ENCODE data around the gene HINT3.
"Not testable (repeated sequence)": the region's sequence is repeated elsewhere in the genome, so short reads cannot be mapped to it uniquely, and the experiment has no call there.

HINT3 gene

DNA sequence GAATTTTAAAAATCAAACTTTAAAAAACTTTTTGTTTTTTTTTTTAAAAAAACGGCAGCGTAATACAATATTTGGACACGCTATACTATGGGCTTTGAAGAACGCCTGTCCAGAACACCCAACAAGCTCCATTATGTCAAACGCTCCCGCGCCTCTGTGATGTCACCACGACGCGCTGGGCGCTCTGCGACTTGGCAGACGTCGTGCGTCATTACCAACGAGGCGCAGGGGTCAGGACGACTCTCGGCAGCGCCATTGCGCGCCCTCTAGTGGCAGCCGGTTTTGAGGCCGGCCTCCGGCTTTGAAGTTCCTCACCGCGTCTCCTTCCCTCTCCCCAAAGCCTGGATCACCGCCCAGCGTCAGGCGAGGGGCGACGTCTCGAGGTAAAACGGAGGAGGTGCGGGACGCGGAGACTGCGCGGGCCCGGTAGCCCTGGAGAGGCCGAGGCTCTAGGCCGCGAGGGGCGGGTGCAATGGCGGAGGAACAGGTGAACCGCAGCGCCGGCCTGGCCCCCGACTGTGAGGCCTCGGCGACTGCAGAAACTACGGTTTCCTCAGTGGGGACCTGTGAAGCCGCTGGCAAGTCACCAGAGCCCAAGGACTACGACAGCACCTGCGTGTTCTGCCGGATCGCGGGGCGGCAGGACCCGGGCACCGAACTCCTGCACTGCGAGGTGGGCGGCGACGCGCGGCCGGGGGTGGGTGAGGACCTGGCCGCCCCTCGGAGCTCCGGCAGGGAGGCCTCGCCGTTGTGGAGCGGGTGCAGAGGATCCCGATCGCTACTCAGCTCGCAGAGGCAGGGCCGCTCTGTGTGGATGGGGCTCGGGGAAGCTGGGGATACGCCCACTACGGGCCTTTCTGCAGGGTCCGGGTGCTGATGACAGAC, at the start of gene HINT3:
Gene HINT3 (plus strand): TSS at position 265 of the 885 bp plus-strand sequence. CDS start 208 bp downstream, at position 473.
- Histone ChIP-seq H3K27ac (ENCODE audit: low read depth, low read length) (peak within 1 kb of the TSS; percentile 88), H3K27me3 (ENCODE audit: control insufficient read depth, insufficient read depth, low read length) (no peaks in the 10 kb centered on the region), H3K36me3 (ENCODE audit: control insufficient read depth, insufficient read depth, low read length) (no peaks in the 10 kb centered on the region), H3K9ac (ENCODE audit: low read depth, low read length) (peak within 1 kb of the TSS; percentile 46), H3K9me3 (ENCODE audit: control insufficient read depth, insufficient read depth, low read length) (no peaks in the 10 kb centered on the region), H3K4me3 (ENCODE audit: low read depth, low read length) (peak within 1 kb of the TSS; percentile 86), H3K4me1 (ENCODE audit: control insufficient read depth, insufficient read depth, low read length) (peaks cover 6% of the 10 kb centered on the region)

- no peak overlapping the region for H3K4me3 ChIP-seq (ENCODE audit: low read depth, low read length)
- no peaks in the 10 kb centered on the region for H3K27me3 ChIP-seq (ENCODE audit: control insufficient read depth, insufficient read depth, low read length)
- no peaks in the 10 kb centered on the region for H3K36me3 ChIP-seq (ENCODE audit: control insufficient read depth, insufficient read depth, low read length)
- H3K4me1 ChIP-seq (ENCODE audit: control insufficient read depth, insufficient read depth, low read length), result no peaks in the 10 kb centered on the region
- H3K9ac ChIP-seq (ENCODE audit: low read depth, low read length), result no peak overlapping the region
- H3K27ac ChIP-seq (ENCODE audit: low read depth, low read length), result no peak overlapping the region
- H3K9me3 ChIP-seq (ENCODE audit: control insufficient read depth, insufficient read depth, low read length), result no peaks in the 10 kb centered on the region
These were observed 46.0 kb upstream of the HINT3 start for GRCh38 chr6:125910527-125910926.

DNA sequence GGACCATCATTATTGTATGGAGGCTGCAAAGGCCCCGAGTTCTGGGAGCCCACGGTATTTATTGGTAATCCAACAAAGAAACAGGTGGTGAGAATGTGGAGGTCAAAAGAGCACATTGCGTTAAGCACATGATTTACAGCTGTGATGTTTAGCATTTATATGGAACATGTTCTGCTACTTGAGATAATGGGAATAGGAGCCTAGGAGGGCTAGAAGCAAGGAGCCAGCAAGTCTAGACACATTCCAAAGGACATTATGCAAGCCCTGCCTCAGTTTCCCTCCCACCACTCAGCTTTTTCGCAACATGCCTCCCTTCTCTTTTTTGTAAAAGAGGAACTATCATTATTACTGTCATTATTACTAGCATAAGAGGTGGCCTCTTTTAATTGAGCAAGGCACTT, 45.5 kb upstream of the HINT3 start:
- not testable (repeated sequence) for H3K27me3 ChIP-seq (ENCODE audit: control insufficient read depth, insufficient read depth, low read length); H3K36me3 ChIP-seq (ENCODE audit: control insufficient read depth, insufficient read depth, low read length); H3K4me1 ChIP-seq (ENCODE audit: control insufficient read depth, insufficient read depth, low read length); H3K9ac ChIP-seq (ENCODE audit: low read depth, low read length); H3K27ac ChIP-seq (ENCODE audit: low read depth, low read length); H3K4me3 ChIP-seq (ENCODE audit: low read depth, low read length); H3K9me3 ChIP-seq (ENCODE audit: control insufficient read depth, insufficient read depth, low read length)

DNA sequence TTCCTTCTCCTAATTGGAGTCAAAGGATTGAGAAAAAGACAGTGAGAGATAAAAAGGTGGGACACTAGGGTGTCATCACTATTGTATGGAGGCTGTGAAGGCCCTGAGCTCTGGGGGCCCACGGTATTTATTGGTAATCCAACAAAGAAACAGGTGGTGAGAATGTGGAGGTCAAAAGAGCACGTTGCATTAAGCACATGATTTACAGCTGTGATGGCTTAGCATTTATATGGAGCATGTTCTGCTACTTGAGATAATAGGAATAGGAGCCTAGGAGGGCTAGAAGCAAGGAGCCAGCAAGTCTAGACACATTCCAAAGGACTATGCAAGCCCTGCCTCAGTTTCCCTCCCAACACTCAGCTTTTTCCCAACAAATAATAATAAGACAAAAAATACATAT, 44.1 kb upstream of the HINT3 start:
- H3K4me1 ChIP-seq (ENCODE audit: control insufficient read depth, insufficient read depth, low read length); H3K36me3 ChIP-seq (ENCODE audit: control insufficient read depth, insufficient read depth, low read length); H3K27ac ChIP-seq (ENCODE audit: low read depth, low read length): not testable (repeated sequence)

DNA sequence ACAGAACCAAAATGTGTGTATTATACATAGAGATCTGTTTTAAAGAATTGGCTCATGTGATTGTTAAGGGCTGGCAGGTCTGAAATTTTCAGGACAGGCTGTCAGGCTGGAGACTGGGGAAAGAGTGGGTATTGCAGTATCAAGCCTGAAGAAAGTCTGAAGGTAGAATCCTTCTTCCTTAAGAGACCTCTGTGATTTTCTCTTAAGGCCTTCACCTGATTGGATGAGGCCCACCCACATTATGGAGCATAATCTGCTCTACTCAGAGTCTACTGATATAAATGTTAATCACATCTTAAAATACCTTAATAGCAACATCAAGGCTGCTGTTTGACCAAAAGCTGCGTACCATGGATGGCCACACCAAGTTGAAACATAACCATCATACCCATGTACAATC, 43.4 kb upstream of the HINT3 start:
- H3K27ac ChIP-seq (ENCODE audit: low read depth, low read length), result no peak overlapping the region
- no peak overlapping the region for H3K4me3 ChIP-seq (ENCODE audit: low read depth, low read length)
- H3K9ac ChIP-seq (ENCODE audit: low read depth, low read length), result no peak overlapping the region
- no peaks in the 10 kb centered on the region for H3K9me3 ChIP-seq (ENCODE audit: control insufficient read depth, insufficient read depth, low read length)
- H3K36me3 ChIP-seq (ENCODE audit: control insufficient read depth, insufficient read depth, low read length), result no peaks in the 10 kb centered on the region
- H3K4me1 ChIP-seq (ENCODE audit: control insufficient read depth, insufficient read depth, low read length), result peaks cover 7% of the 10 kb centered on the region
- no peaks in the 10 kb centered on the region for H3K27me3 ChIP-seq (ENCODE audit: control insufficient read depth, insufficient read depth, low read length)

More for the DNA sequence above, 44.1 kb upstream of the HINT3 start:
- not testable (repeated sequence) for H3K4me3 ChIP-seq (ENCODE audit: low read depth, low read length); H3K9me3 ChIP-seq (ENCODE audit: control insufficient read depth, insufficient read depth, low read length); H3K9ac ChIP-seq (ENCODE audit: low read depth, low read length); H3K27me3 ChIP-seq (ENCODE audit: control insufficient read depth, insufficient read depth, low read length)

DNA sequence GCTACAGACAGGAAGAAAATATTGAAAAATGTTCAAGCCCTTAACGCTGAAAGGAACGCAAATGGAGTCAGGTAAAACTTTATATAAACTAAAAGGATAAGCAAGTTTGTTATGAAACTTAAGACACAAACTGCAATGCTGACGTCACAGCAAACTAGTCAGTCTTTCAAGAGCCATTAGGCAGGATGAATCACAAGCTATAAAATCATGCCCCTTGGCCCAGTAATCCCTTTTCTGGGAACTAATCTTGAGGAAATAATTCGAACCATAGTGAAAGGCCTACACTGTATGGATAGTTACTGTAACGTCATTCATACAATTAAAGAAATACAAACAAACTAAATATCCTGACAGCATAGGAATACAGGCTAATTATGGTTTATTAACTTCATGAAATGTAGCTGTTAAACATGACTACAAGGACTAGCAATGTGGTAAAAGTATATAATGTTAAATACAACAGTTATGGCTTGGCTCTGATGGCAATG, 42.7 kb upstream of the HINT3 start:
- no peaks in the 10 kb centered on the region for H3K27me3 ChIP-seq (ENCODE audit: control insufficient read depth, insufficient read depth, low read length)
- no peak overlapping the region for H3K27ac ChIP-seq (ENCODE audit: low read depth, low read length)
- H3K9ac ChIP-seq (ENCODE audit: low read depth, low read length), result no peak overlapping the region
- H3K36me3 ChIP-seq (ENCODE audit: control insufficient read depth, insufficient read depth, low read length), result no peaks in the 10 kb centered on the region
- no peaks in the 10 kb centered on the region for H3K9me3 ChIP-seq (ENCODE audit: control insufficient read depth, insufficient read depth, low read length)
- no peak overlapping the region for H3K4me3 ChIP-seq (ENCODE audit: low read depth, low read length)
- H3K4me1 ChIP-seq (ENCODE audit: control insufficient read depth, insufficient read depth, low read length), result peaks cover 14% of the 10 kb centered on the region

GRCh38 chr6:125918230-125918629, 38.3 kb upstream of the HINT3 start:
- peaks cover 15% of the 10 kb centered on the region for H3K36me3 ChIP-seq (ENCODE audit: control insufficient read depth, insufficient read depth, low read length)

GRCh38 chr6:125918681-125919566, 37.6 kb upstream of the HINT3 start:
- no peaks in the 10 kb centered on the region for H3K27me3 ChIP-seq (ENCODE audit: control insufficient read depth, insufficient read depth, low read length)
- no peaks in the 10 kb centered on the region for H3K9me3 ChIP-seq (ENCODE audit: control insufficient read depth, insufficient read depth, low read length)
- peak overlapping the region; percentile 68 for H3K27ac ChIP-seq (ENCODE audit: low read depth, low read length)
- peaks cover 21% of the 10 kb centered on the region for H3K36me3 ChIP-seq (ENCODE audit: control insufficient read depth, insufficient read depth, low read length)
- H3K4me1 ChIP-seq (ENCODE audit: control insufficient read depth, insufficient read depth, low read length), result peaks cover 23% of the 10 kb centered on the region
- no peak overlapping the region for H3K9ac ChIP-seq (ENCODE audit: low read depth, low read length)
- peak overlapping the region; percentile 25; the same call in 1 of the 2 replicates for H3K4me3 ChIP-seq (ENCODE audit: low read depth, low read length)

More at GRCh38 chr6:125918230-125918629, 38.3 kb upstream of the HINT3 start:
- Histone ChIP-seq H3K4me1 (ENCODE audit: control insufficient read depth, insufficient read depth, low read length) (peaks cover 23% of the 10 kb centered on the region), H3K27me3 (ENCODE audit: control insufficient read depth, insufficient read depth, low read length) (no peaks in the 10 kb centered on the region), H3K9ac (ENCODE audit: low read depth, low read length) (no peak overlapping the region), H3K27ac (ENCODE audit: low read depth, low read length) (peak overlapping the region; percentile 37), H3K9me3 (ENCODE audit: control insufficient read depth, insufficient read depth, low read length) (no peaks in the 10 kb centered on the region), H3K4me3 (ENCODE audit: low read depth, low read length) (no peak overlapping the region)

GRCh38 chr6:125919618-125920017, 37.0 kb upstream of the HINT3 start:
- Histone ChIP-seq H3K9ac (ENCODE audit: low read depth, low read length) (no peak overlapping the region), H3K27me3 (ENCODE audit: control insufficient read depth, insufficient read depth, low read length) (no peaks in the 10 kb centered on the region), H3K4me3 (ENCODE audit: low read depth, low read length) (no peak overlapping the region), H3K4me1 (ENCODE audit: control insufficient read depth, insufficient read depth, low read length) (peaks cover 23% of the 10 kb centered on the region), H3K27ac (ENCODE audit: low read depth, low read length) (peak overlapping the region; percentile 68), H3K36me3 (ENCODE audit: control insufficient read depth, insufficient read depth, low read length) (peaks cover 24% of the 10 kb centered on the region), H3K9me3 (ENCODE audit: control insufficient read depth, insufficient read depth, low read length) (no peaks in the 10 kb centered on the region)

GRCh38 chr6:125922322-125922860, 34.2 kb upstream of the HINT3 start:
- Histone ChIP-seq H3K36me3 (ENCODE audit: control insufficient read depth, insufficient read depth, low read length) (peaks cover 27% of the 10 kb centered on the region), H3K27me3 (ENCODE audit: control insufficient read depth, insufficient read depth, low read length) (no peaks in the 10 kb centered on the region), H3K4me3 (ENCODE audit: low read depth, low read length) (no peak overlapping the region), H3K9me3 (ENCODE audit: control insufficient read depth, insufficient read depth, low read length) (no peaks in the 10 kb centered on the region), H3K27ac (ENCODE audit: low read depth, low read length) (no peak overlapping the region), H3K9ac (ENCODE audit: low read depth, low read length) (no peak overlapping the region), H3K4me1 (ENCODE audit: control insufficient read depth, insufficient read depth, low read length) (peaks cover 23% of the 10 kb centered on the region)

Data from HUES48 (cell line).